HuH-7 (cell line): ENCODE results near the gene VSTM2L.
"Not testable (repeated sequence)": the region's sequence is repeated elsewhere in the genome, so short reads cannot be mapped to it uniquely, and the experiment has no call there.

ENCODE experiments used
- DNase-seq: peaks from one replicate; pipeline ENCODE4 v3.0.0; 2011; ENCODE audit warnings: low spot score

Gene VSTM2L

DNA sequence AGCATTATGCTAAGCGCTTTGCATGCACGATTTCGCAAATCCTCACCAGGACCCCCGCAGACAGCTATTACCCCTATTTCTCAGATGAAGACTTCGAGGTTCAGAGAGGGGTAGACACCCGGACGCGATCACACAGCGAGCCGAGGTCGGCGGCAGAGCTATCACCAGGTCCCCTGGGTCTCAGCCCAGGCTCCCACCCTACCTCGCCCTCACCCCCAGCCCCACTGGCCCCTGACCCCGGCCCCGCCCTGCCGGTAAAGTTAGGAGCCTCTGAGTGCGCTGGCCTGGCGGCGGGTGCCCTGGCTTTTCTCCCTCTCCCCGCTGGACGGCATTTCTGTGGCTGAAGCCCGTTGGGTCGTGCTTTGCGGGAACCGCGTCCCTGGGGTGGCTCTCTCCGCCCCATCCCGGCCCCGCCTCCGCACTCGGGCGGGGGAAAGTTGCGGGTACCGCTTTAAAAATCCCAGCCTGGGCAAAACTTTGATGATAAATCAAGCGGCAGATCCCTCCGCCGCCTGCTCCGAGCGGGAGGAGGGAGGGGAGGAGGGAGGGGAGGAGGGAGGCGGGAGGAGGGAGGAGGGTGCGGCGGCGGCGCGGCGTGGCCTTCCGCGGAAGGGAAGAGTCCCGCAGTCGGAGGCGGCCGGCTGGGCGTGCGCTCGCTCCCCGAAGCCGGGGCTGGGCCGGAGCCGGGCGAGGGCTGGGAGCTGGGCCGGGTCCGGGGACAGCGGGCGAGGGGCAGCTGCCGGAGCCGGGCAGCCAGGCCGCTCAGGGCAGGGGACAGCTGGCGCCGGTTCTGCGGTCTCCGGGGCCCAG is at the start of gene VSTM2L:
Gene VSTM2L, plus strand, starts transcription at position 624 of the 810 bp plus-strand sequence. CDS start 224 bp downstream, outside the sequence.
- DNase-seq: no peak

DNA sequence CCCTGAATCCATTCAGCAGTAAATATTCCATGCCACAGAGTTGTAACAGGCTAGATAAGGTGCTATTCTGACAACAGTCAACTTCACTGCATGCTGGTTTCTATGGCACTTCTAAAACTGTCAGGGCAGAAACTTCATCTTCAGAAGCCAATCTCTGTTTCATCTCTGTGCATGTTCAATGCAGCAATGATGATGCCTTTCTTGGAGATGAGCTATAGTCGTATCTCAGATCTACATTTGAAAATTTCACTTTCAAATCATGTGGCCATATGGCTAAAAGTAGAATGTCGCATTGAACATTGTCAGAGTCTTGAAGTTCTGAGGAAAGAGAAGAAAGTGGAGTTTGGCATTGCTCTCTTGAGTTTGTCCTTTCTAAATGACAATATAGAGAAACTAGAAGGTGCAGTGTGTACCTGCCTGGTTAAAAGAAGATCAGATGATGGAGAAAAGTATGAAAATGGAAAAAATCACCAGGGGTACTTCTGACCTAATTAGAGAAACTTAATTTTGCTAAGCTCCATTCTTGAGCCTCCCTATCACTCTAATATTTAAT is 49.0 kb upstream of the VSTM2L start:
- no peak for DNase-seq

- DNase-seq: not testable (repeated sequence)
Observed at GRCh38 chr20:37856034-37856433, 46.9 kb upstream of the VSTM2L start.

DNA sequence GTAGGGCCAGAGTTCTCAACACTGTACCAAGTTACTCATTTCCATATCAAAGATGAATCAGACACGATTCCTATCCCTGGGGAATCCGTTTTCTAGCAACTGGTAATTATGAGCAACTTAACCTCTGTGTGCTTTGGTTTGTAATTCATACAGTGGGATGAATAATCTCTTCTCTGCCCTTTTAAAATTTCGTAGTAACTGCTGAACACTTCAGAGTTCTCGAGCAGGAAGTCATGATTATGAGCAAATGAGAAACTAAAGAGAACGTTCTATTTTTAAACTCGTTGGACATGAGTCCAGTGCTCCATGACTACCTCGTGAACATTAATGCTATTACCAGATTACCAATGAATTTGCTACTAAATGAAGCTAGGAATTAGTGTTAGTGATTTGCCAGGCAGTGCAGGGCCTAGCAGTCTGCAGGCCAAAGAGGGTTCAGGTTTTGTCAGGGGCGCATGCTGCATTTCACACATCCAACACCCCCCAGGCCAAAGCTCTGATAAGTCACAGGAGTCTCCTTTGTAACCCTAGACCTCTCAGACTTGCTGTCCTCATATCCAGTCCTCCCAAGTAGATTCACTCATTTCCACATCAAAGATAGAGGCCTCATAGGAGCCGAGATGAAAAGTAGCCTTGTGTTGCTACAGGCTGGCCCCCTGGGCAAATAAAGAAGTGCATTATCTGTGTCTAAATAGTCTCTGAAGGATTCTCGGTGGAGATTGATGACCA is 45.8 kb upstream of the VSTM2L start:
- no peak for DNase-seq

DNA sequence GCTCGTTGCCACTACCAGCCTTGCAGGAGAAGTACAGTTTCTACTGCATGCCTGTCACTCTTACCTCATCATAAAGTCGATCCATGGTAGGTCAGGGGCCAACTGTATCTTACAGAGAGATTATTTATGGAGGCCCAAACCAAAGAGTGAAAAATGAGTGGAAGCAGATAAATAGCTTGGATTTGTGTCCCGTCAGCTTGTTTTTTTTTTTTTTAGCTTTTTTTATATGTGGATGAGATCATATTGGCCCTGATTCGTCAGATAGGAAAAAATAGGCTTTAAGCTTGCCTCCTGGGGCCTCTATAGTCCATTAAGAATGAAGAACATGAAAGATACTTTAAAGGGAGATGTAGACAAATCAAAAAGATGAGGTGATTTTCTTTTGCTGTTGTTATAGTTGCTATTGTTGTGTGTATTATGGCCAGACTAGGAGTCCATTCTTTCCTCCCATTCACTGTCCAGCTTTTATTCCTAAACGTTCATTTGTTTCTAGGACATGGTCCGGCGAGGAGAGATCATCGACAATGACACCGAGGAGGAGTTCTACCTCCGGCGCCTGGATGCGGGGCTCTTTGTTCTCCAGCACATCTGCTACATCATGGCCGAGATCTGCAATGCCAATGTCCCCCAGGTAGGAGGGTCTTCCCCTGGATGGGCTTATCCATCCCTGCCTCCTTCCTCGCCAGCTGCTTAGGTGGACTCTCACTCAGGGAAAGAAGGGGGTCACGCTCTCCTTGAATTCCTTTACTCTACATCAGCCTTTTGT is 43.3 kb upstream of the VSTM2L start:
- no peak for DNase-seq

- DNase-seq: no peak
Observed at GRCh38 chr20:37863289-37863688, 39.6 kb upstream of the VSTM2L start.

DNA sequence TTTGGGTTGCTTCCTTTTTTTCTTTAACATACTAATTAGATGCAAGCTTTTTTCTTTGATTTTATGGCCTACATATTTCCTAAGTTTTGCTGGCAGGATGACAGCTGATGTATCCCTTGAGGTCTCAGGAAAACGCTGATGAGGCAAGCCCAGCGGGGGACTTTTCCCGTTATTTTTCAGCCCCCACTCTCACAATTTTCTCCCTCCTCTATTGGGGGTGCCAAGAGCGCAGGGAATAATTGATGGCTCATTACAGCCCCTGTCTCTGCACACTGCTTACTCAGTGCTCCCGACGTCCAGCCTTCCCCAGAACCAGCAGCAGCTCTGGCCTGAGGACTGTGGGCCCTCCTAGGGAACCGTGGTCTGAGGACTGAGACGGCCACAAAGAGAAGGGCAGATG is 38.6 kb upstream of the VSTM2L start:
- DNase-seq: no peak

GRCh38 chr20:37866051-37866450 is 36.9 kb upstream of the VSTM2L start:
- DNase-seq: no peak

DNA sequence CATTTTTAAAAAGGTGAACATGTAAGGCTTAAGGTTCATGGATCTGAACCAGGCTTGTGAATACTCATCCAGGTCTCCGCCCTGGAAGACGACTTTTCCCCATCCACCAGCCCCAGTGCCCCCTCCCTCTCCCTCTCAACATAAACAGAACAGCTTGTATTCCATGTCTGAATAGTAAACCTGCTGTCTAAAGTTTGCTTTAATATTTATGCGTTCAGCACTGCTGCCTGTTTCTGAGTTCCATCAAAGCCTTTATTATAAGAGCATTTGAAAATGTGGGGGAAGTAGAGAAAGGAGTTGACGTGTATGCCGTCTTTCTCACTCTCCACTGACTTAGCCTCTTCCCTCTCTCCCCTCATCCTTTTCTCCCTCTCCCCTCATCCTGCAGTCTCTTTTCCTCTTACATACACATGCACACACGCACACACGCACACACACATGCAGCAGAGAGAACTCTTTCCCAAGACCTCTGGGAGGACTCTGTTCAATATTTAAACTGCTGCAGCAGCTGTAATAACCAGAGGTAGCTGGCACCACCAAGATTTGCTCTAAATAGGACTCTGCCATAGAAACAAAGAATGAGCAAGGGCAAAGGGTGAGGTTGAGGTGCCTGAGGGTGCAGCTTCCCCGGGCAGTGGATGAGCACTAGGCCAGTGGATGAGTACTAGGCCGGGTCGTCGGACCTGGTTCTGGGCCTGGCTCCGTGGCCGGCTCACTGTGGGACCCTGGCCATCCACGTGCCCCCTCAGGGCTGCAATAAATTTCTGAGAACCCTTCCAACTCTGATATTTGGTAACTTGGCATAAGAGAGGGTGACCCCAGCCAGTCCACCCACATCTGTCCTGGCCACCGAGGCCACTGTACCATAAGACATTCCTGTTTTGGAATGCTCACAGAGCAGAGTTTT is 35.4 kb upstream of the VSTM2L start:
- no peak for DNase-seq

- DNase-seq: no peak
Observed at GRCh38 chr20:37868851-37869333, 34.0 kb upstream of the VSTM2L start.

- no peak for DNase-seq
Observed at GRCh38 chr20:37869334-37869861, 33.5 kb upstream of the VSTM2L start.

GRCh38 chr20:37870294-37870693 is 32.6 kb upstream of the VSTM2L start:
- no peak for DNase-seq

GRCh38 chr20:37871751-37872150 is 31.2 kb upstream of the VSTM2L start:
- no peak for DNase-seq

GRCh38 chr20:37872161-37872560 is 30.8 kb upstream of the VSTM2L start:
- no peak for DNase-seq

- no peak for DNase-seq
Observed at GRCh38 chr20:37873884-37874283, 29.0 kb upstream of the VSTM2L start.

DNA sequence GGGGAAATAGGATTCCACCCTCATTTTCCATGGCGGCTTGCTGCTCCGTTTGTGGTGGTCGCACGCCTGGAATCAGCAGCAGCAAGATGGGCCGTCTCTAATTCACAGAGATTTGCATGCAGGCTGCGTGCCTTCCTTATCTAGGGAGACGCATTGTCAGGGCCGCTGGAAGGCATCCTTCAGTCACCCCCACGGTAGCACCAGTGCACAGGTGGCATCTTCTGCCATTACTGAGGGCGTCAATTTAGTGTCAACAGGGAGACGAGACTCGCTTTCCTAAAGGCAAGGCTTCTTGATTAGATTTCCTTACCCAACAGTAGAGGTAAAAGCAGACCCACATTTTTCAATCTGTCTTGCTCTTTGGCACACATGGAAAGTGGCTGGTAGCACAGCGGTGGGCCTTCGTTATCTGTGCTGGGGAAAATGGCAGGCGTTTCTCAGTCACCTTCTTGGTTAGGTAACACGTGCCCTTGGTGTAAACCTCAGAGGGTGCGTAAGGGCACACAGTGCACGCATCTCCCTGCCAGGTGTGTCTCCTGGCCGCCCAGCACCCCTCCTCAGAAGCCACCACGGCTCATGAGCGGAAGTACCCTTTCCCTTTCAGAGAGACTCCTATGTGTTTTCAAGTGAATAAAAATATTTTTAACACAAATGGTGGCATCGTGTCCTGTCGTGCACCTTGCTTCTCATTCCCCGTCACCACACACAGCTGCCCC is 27.3 kb upstream of the VSTM2L start:
- DNase-seq: no peak

- no peak for DNase-seq
Observed at GRCh38 chr20:37876863-37877262, 26.1 kb upstream of the VSTM2L start.

- DNase-seq: no peak
Observed at GRCh38 chr20:37877832-37878772, 24.8 kb upstream of the VSTM2L start.
